Hindlimb muscle (tissue), 1 donor: Measurements from ENCODE around the gene NOM1. TPM values are rescaled to one million over a fixed set of nuclear protein-coding genes. Genes with fewer than 3 reads are reported as not detected.

ENCODE experiments used
- DNase-seq: peaks from one replicate; pipeline ENCODE4 v3.0.0-alpha.2; 2013
- polyA plus RNA-seq: library from polyadenylated mRNA; unstranded; fragments of 120-200 nt; gene quantifications from one replicate; pipeline ENCODE4 v1.2.1, GENCODE V29; 2013; ENCODE audit not compliant: insufficient read length

Gene NOM1
- polyA plus RNA-seq, 1 donor = 17.3 TPM

- no peak for DNase-seq
Measured at GRCh38 chr7:157017603-157018327, 68.3 kb downstream of the NOM1 start.

- no peak for DNase-seq
Measured at GRCh38 chr7:157018328-157018996, 69.0 kb downstream of the NOM1 start.

GRCh38 chr7:157018997-157019608, 69.6 kb downstream of the NOM1 start:
- DNase-seq = no peak

DNA sequence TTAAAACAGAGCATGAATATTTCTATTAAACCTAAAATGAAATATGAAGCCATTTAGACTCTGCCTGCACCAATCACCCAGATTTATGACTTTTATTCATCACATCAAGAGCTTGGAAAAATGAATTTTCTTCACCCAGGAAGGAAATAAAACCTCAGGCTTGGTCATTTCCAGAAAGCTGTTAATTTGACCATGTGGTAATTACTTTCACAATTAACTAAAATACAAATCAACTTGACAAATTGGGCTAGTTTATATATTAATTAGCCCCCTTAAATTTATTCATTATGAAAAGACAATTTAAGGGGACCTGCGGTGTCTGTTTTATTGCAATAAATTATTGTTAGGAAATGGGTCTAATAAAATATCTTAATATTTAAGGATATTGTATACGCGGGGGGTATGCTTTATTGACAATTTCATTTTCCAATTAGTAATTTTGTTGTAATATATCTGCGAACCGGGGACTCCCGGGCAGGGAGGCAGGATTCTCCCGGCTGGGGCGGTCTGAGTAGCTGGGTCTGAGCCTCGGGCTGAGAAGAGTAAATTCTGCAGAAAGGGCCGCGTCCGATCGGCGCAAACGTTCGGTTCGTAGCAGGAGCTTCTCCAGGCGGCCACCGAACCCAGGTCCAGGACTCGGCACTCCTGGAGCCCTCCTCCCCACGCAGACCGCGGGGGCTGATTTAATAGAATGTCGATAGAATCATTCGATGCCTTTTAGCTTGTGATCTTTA, 70.4 kb downstream of the NOM1 start:
- DNase-seq = no peak

DNA sequence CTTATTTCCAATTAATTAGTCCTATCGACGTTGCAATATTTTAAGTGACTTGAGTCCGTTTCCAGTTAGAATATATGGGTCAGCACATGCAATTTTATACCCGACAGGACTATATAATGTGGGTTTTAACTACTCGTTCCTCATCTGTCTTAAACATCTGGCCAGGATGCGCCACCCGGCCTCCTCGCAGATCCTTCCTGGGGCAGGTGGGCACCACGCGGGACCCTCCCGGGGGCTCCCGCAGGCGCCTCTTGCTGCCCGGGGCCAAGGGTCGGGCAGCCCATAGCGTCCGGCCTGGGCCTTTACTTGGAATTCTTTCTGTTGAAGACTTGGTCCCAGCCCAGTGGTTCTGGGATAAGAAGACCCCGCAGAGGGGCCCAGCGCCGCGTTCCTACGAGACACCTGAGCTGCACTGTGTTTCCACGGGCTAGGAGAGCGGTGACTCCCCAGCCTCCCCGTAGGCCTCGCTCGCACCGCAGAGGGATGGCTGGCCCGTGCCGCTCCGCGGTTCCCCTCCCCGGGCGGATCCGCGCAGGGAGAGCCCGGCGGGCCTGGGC, 71.1 kb downstream of the NOM1 start:
- no peak for DNase-seq

DNA sequence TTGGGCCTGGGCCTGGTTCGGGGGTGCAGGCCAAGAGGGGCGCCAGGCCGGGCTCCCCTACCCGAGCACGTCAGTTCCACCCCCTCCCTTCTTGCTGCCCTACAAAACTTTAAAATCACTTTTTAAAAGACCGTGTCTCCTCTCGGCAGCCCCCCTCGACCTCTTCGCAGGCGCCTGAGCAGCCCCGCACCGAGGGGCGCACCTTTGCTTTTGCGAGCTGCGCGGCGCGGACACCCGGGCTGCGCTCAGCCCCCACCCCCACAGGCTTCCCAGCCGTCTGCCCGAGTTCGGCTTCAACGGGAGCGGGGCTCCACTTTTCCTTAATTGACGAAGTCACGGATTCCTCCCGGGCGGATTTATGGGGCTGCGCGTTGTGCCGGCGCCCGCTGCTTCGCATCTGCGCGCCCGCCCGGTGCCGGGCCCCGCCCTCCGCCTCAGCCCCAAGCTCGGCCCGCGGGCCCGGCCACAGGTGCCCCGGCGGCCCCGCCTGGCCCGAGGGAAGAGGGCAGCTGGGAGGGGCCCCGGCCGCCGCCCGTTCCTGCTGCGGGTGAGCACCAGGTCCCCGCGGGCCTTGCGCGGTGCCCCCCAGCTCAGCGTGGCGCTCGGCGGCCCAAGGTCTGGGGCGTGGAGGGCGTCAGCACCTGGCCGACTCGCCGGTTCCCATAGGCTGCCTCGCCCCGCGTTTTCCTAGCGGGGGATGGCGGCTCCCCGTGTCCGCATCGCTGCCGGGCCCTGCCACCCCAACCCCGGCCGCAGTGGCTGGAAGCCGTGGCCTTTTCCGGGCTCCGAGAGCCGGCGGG, 71.8 kb downstream of the NOM1 start:
- no peak for DNase-seq

- DNase-seq = no peak
Measured at GRCh38 chr7:157021871-157022680, 72.6 kb downstream of the NOM1 start.

Other genes starting within 250 kb of the NOM1 start
- 26.3 TPM for gene LMBR1, start 56.5 kb upstream of the NOM1 start, polyA plus RNA-seq
- 0.09 TPM for gene MNX1, start 61.0 kb downstream of the NOM1 start, polyA plus RNA-seq
- gene UBE3C, start 189.2 kb downstream of the NOM1 start, polyA plus RNA-seq = 36.3 TPM